DMS53 treated with DMSO at 0.1 percent for 48 hours (cell line): ENCODE results near the gene RAD51B.

Experiments
- DNase-seq: peaks from one replicate; lab custom pipeline; 2025; ENCODE audit not compliant: unreplicated experiment; lab: John Stamatoyannopoulos, UW

RAD51B gene

DNA sequence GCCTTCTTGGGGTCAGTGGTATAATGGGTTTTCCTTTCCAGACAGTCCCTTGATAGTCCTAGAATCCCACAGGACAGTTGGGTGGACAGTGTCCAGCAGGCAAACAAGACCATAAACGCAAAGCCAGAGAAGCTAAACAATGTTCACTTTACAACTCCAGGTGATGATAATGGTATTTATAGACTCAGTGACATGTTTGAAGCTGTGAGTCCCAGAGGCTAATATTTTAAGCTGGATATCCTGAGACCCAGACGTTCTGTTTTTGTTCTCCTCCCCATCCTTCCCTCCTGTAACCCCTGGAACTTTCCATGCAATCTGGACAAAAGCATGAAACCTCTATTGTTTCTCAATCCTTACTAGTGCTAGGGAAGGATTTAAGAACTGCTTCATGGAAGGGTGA is 852.3 kb downstream of the RAD51B start:
- DNase-seq = no peak

DNA sequence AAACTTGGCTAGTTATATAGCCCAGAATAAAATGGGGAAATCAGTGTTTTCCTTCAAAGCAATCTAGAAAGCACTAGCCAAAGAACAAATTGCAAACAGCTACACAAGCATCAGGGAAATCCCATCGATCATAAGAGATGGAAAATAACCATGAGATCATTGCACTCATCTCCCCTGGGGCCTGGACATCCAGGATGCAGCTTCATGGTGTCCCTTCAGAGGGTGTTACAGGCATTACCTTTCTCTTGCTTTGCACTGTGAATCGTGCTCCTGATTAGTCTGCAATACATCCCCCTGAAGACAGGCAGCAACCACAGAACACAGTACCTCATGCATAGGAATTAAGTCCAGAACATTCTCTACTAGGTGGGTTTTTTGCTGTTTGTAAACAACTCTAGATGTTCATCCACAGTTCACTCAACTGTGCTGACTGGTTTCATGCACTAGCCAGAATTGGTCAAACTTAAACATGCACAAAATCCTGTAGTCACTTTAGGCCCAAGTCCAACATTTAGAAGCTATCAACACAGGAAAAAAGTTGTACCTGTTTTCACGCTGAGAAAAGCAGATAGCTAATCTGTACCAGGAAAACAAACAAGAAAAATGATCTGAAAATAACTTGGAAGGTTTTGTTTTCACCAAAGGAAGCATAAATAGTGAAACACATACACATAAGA is 853.2 kb downstream of the RAD51B start:
- no peak for DNase-seq

DNA sequence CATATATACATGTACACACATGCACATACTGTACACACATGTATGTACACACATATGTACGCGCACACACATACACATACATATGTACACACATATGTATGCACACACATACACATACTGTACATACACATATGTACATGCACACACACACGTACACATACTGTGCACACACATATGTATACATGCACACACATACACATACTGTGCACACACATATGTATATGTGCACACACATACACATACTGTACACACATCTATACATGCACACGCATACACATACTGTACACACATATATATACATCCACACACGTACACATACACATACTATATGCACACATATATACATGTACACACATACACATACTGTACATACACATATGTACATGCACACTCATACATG is 853.9 kb downstream of the RAD51B start:
- no peak for DNase-seq

DNA sequence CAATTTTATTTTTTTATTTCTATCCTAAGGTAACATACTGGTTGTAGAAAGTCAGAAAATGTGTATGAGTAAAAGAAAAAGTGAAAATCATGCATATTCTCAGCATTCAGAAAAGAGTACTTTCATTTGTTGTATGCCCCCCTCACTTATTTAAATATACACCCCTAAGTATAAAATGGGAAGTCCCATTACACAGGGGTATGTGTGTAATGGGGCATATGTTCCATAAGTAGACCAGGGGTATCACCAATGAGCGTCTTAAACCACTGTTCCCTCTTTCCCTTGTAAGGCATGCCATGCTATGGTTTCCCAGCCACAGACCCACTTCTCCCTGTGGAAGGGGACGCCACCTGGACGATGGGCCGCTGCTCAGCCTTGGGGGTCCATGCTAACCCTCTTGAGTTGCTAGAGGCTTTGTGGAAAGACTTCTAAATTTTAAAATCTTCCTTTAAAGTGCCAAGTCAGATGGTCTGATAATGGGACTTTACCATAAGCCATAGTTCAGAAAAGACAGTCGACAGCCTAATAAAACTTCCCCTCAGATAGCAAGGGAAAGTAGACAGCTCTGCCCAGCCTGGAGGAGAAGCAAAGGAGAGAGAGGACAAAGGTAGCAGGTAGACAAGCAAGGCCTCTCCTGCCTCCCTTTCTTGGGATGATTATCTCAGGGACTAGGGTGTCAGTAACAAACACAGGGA is 855.1 kb downstream of the RAD51B start:
- no peak for DNase-seq

GRCh38 chr14:68675233-68675577 is 855.6 kb downstream of the RAD51B start:
- no peak for DNase-seq

- DNase-seq = no peak
Observed at GRCh38 chr14:68676511-68676943, 856.9 kb downstream of the RAD51B start.

DNA sequence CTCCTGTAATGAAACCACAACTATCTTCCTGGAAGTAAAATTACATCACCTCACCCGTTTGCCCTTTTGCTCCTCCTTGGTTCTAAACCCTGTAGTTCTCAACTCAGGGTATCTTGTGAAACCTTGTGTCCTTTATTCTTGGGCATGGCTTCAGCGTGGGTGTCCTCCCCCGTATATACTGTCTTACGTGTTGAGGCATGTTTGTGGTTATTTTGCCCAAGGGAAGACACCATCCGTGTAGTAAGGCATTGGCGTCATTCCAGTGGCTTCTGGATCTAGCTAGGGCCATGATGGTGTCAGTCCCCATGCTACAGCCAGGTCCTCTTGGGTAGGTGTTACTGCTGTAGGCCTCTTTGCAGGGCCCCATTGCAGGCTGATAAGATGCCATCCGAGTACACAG is 857.9 kb downstream of the RAD51B start:
- DNase-seq = no peak

- DNase-seq = no peak
Observed at GRCh38 chr14:68677901-68678300, 858.3 kb downstream of the RAD51B start.

GRCh38 chr14:68678471-68678870 is 858.9 kb downstream of the RAD51B start:
- no peak for DNase-seq

GRCh38 chr14:68679301-68679700 is 859.7 kb downstream of the RAD51B start:
- no peak for DNase-seq

- no peak for DNase-seq
Observed at GRCh38 chr14:68679746-68680467, 860.3 kb downstream of the RAD51B start.

- DNase-seq = no peak
Observed at GRCh38 chr14:68680541-68681051, 861.0 kb downstream of the RAD51B start.

GRCh38 chr14:68681256-68682011 is 861.9 kb downstream of the RAD51B start:
- no peak for DNase-seq

GRCh38 chr14:68682166-68683103 is 862.9 kb downstream of the RAD51B start:
- DNase-seq = no peak

- no peak for DNase-seq
Observed at GRCh38 chr14:68683326-68683725, 863.7 kb downstream of the RAD51B start.

GRCh38 chr14:68684466-68685418 is 865.2 kb downstream of the RAD51B start:
- DNase-seq = no peak

DNA sequence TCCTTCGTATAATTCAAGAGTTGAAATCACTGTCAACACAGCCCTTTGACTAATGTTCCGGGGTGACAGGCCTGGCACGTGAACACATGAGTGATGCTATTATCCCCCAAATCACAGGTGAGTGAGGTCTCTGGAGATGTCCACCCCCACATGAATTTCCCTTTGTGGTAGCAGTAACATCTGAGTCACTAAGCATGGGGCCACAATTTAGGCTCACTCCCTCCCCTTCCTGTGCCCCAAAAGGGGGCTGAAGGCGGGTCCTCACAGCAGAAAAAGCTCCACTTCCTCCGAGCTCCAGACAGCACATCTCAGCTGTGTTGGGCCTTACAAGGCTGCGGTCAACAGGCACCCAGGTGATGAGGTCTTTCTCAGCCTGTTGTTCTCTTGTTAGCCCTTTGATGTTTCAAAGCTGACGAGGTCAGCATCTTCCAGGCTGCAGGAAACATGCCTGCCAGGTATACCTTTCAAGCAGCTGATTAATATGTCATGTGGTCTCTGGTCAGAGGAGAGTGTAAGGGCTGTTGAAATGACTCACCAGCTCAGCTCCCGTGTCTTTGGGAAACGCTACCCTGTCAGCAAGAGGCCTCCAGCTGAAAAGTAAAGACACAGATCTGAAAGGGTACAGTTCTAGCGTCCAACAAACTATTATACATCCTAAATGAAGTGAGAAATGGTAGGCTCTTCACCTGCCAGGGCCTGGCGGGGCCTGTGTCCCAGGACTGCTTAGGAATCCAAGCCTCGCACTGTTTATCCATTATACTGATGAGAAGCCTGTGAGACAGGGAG is 866.0 kb downstream of the RAD51B start:
- peak; percentile 52 for DNase-seq

GRCh38 chr14:68686205-68686465 is 866.6 kb downstream of the RAD51B start:
- no peak for DNase-seq

DNA sequence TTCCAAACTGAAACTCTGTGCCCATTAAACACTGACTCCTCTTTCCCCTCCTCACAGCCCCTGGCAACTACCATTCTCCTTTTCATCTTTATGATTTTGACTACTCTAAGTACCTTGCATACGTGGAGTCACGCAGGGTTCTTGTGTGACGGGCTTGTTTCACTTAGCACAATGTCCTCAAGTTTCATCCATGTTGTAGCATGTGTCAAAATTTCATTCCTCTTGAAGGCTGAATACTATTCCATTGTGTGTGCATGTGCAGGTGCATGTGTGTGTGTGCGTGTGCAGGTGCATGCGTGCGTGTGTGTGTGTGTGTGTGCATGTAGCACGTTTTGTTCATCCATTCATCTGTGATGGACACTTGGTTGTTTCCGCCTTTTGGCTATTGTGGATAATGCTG is 867.1 kb downstream of the RAD51B start:
- DNase-seq = no peak
